ENCODE data around the gene MT1B.
A peak's percentile ranks its signal among the peaks of the same experiment; 100 is the strongest.

Gene MT1B

GRCh38 chr16:56679818-56680217 is 28.1 kb downstream of the MT1B start:
- no peak for TF ChIP-seq POLR2AphosphoS5 (IDR thresholded peaks at IDR 0.05; ENCODE audit: low read depth, low read length)
- no peak for TF ChIP-seq REST (IDR thresholded peaks at IDR 0.05; ENCODE audit: insufficient read depth in 1 of 2, low read depth in 2 of 2, low read length in 2 of 2)
- TF ChIP-seq TAF1 (IDR thresholded peaks at IDR 0.05; ENCODE audit: borderline replicate concordance, insufficient read depth, low read length), result no peak

GRCh38 chr16:56681939-56682702 is 30.4 kb downstream of the MT1B start, which contains the start of gene MT1X:
TSS of gene MT1X (plus strand) at chr16:56682470. CDS start at chr16:56682541, 71 bp downstream.
- no peak for TF ChIP-seq FOXP2 (optimal IDR thresholded peaks at IDR 0.05; ENCODE audit: borderline replicate concordance, extremely low read depth, extremely low read length, insufficient read depth)
- peak; percentile 68 for TF ChIP-seq POLR2AphosphoS5 (IDR thresholded peaks at IDR 0.05; ENCODE audit: low read depth, low read length)

- TF ChIP-seq SIN3A (IDR thresholded peaks at IDR 0.05; ENCODE audit: borderline replicate concordance, insufficient read depth, low read length) (no peak), POLR2AphosphoS5 (IDR thresholded peaks at IDR 0.05; ENCODE audit: low read depth, low read length) (no peak), FOXP2 (optimal IDR thresholded peaks at IDR 0.05; ENCODE audit: borderline replicate concordance, extremely low read depth, extremely low read length, insufficient read depth) (no peak), TAF1 (IDR thresholded peaks at IDR 0.05; ENCODE audit: borderline replicate concordance, insufficient read depth, low read length) (no peak), REST (IDR thresholded peaks at IDR 0.05; ENCODE audit: insufficient read depth in 1 of 2, low read depth in 2 of 2, low read length in 2 of 2) (no peak)
These were observed 31.2 kb downstream of the MT1B start for GRCh38 chr16:56682703-56683397.

GRCh38 chr16:56683424-56684172 is 31.9 kb downstream of the MT1B start:
- no peak for TF ChIP-seq TAF1 (IDR thresholded peaks at IDR 0.05; ENCODE audit: borderline replicate concordance, insufficient read depth, low read length)
- no peak for TF ChIP-seq POLR2AphosphoS5 (IDR thresholded peaks at IDR 0.05; ENCODE audit: low read depth, low read length)
- no peak for TF ChIP-seq REST (IDR thresholded peaks at IDR 0.05; ENCODE audit: insufficient read depth in 1 of 2, low read depth in 2 of 2, low read length in 2 of 2)
- TF ChIP-seq SIN3A (IDR thresholded peaks at IDR 0.05; ENCODE audit: borderline replicate concordance, insufficient read depth, low read length), result no peak
- no peak for TF ChIP-seq FOXP2 (optimal IDR thresholded peaks at IDR 0.05; ENCODE audit: borderline replicate concordance, extremely low read depth, extremely low read length, insufficient read depth)

GRCh38 chr16:56684256-56684925 is 32.7 kb downstream of the MT1B start:
- TF ChIP-seq FOXP2 (optimal IDR thresholded peaks at IDR 0.05; ENCODE audit: borderline replicate concordance, extremely low read depth, extremely low read length, insufficient read depth) (no peak), REST (IDR thresholded peaks at IDR 0.05; ENCODE audit: insufficient read depth in 1 of 2, low read depth in 2 of 2, low read length in 2 of 2) (no peak), SIN3A (IDR thresholded peaks at IDR 0.05; ENCODE audit: borderline replicate concordance, insufficient read depth, low read length) (no peak), POLR2AphosphoS5 (IDR thresholded peaks at IDR 0.05; ENCODE audit: low read depth, low read length) (no peak), TAF1 (IDR thresholded peaks at IDR 0.05; ENCODE audit: borderline replicate concordance, insufficient read depth, low read length) (no peak)
